Lower leg skin (tissue), 4 donors: ENCODE results near the gene OR11G2. TPM values are rescaled to one million over a fixed set of nuclear protein-coding genes. Genes with fewer than 3 reads are reported as not detected.
"Not testable (repeated sequence)": the region's sequence is repeated elsewhere in the genome, so short reads cannot be mapped to it uniquely, and the experiment has no call there.

Experiments used
- DNase-seq, 2 donors: peaks; one replicate each; pipeline ENCODE4 v3.0.0-alpha.2; 2019; ENCODE audit warnings: low spot score in 2 of 2
- H3K4me3 ChIP-seq: fragments of 200-600 bp; sonication (generic); 2 replicates; pipeline ENCODE4 v1.5.1; 2017; ENCODE audit warnings: mild to moderate bottlenecking, low read depth; ENCODE audit not compliant: poor library complexity, severe bottlenecking
- CTCF ChIP-seq, 3 donors: fragments of 450-650 bp; IDR thresholded peaks; one replicate each; pipeline ENCODE4 v1.5.1; 2016; ENCODE audit warnings: antibody characterized with exemption in 3 of 3, mild to moderate bottlenecking in 3 of 3, moderate library complexity in 2 of 3
- POLR2A ChIP-seq, 2 donors: fragments of 450-650 bp; IDR thresholded peaks; one replicate each; pipeline ENCODE4 v1.6.1; 2016 to 2017; ENCODE audit warnings: antibody characterized with exemption in 2 of 2, mild to moderate bottlenecking in 1 of 2, moderate library complexity in 1 of 2
- WGBS, 2 donors: methylation state at CpG; one replicate each; pipeline ENCODE4 v1.1.5; 2018; 5-methylcytosine and 5-hydroxymethylcytosine counted together
- intact Hi-C: fragments of 100-400 bp; cut with DNase I; formaldehyde crosslinking; loops from one replicate; pipeline ENCODE4 v1.15.0; 2023; ENCODE audit warnings: low total_unique reads
- total RNA-seq, 4 donors: library from RNA; depleted of rRNA; stranded (reverse); fragments of >200 nt; gene quantifications; one replicate each; pipeline ENCODE4 v1.1.0, GENCODE V29; 2016

Gene OR11G2
- total RNA-seq, 4 donors from 2014 or later = not detected

GRCh38 chr14:20191396-20191795 lies 700 bp downstream of the OR11G2 start:
- intact Hi-C loops = no loop called here
- 68 to 74% methylated on average over 3 of the region's 3 CpGs for WGBS, 2 donors
- DNase-seq = no peak
- no peak overlapping the region for H3K4me3 ChIP-seq
- TF ChIP-seq CTCF (IDR thresholded peaks at IDR 0.05) (no peak), POLR2A (IDR thresholded peaks at IDR 0.05) (no peak)

- H3K4me3 ChIP-seq = no peak overlapping the region
- no peak for DNase-seq
- intact Hi-C loops = no loop called here
- TF ChIP-seq POLR2A (IDR thresholded peaks at IDR 0.05) = no peak
- TF ChIP-seq CTCF (IDR thresholded peaks at IDR 0.05) = no peak
These were observed 3.4 kb downstream of the OR11G2 start for GRCh38 chr14:20194101-20194500.

GRCh38 chr14:20195170-20195569 lies 4.5 kb downstream of the OR11G2 start:
- H3K4me3 ChIP-seq, intact Hi-C loops, DNase-seq: not testable (repeated sequence)
- 67 to 72% methylated on average over 6 of the region's 6 CpGs for WGBS, 2 donors

- WGBS, 2 donors = 47 to 50% methylated on average over 2 of the region's 2 CpGs
- H3K4me3 ChIP-seq = no peak overlapping the region
- no peak for DNase-seq
- TF ChIP-seq CTCF (IDR thresholded peaks at IDR 0.05) (no peak), POLR2A (IDR thresholded peaks at IDR 0.05) (no peak)
- intact Hi-C loops = no loop called here
These were observed 5.2 kb downstream of the OR11G2 start for GRCh38 chr14:20195911-20196310.

- no peak for DNase-seq
- intact Hi-C loops = no loop called here
- no peak overlapping the region for H3K4me3 ChIP-seq
- WGBS, 2 donors = 83 to 85% methylated on average over 5 to 6 of the region's 6 CpGs
- no peak for TF ChIP-seq POLR2A (IDR thresholded peaks at IDR 0.05)
- no peak for TF ChIP-seq CTCF (IDR thresholded peaks at IDR 0.05)
These were observed 6.8 kb downstream of the OR11G2 start for GRCh38 chr14:20197459-20197858.

- no peak overlapping the region for H3K4me3 ChIP-seq
- TF ChIP-seq CTCF (IDR thresholded peaks at IDR 0.05) (no peak), POLR2A (IDR thresholded peaks at IDR 0.05) (no peak)
- no peak for DNase-seq
- intact Hi-C loops = no loop called here
- 58 to 71% methylated on average over 5 of the region's 5 CpGs for WGBS, 2 donors
These were observed 8.3 kb downstream of the OR11G2 start for GRCh38 chr14:20198991-20199390.
